GM21619 (cell line): ENCODE results near the gene PDE3B.
"Not testable (repeated sequence)": the region's sequence is repeated elsewhere in the genome, so short reads cannot be mapped to it uniquely, and the experiment has no call there.

ENCODE experiments used
- ATAC-seq: cut with Tn5 transposase; IDR thresholded peaks from one replicate; pipeline ENCODE4 v1.9.1; 2021; ENCODE audit not compliant: unreplicated experiment

PDE3B gene

DNA sequence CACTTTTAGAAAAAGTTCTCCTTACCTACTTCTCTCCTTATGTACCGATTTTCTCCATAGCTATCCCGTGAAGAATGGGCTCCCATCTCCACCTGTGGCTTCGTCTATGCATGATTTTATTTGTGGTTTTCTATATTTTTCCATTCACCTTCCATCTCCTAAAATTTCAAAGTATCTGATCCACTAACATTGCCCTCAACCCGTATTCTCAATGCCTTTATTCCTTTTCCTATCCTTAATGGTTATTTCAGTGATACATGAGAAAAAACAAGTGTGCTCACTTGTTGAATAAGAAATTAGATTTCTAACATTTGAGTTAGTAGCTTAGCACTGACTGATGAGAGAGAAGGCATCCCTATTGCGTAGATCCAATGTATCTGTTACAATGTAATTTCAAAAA is 231.6 kb downstream of the PDE3B start:
- ATAC-seq, result no peak

GRCh38 chr11:14881576-14882193 is 238.1 kb downstream of the PDE3B start:
- ATAC-seq, result no peak

DNA sequence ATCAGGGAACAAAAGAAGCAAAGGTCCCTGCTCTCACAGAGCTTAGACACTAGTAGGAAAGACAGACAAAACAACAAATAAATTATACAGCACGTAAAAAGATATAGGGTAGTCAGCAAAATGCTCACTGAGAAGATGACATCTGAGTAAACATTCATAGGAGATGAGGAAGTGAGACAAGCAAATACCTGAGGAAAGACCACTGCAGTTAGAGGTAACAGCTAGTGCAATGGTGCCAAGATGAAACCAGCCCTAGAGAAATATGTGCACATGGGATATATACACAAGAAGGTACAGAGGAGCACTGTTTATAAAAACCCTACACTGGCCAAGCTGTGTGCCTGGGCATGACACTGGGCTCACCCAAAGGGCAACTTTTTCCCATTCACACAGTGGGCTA is 238.6 kb downstream of the PDE3B start:
- no peak for ATAC-seq

- not testable (repeated sequence) for ATAC-seq
These were observed 240.1 kb downstream of the PDE3B start for GRCh38 chr11:14883683-14884082.

DNA sequence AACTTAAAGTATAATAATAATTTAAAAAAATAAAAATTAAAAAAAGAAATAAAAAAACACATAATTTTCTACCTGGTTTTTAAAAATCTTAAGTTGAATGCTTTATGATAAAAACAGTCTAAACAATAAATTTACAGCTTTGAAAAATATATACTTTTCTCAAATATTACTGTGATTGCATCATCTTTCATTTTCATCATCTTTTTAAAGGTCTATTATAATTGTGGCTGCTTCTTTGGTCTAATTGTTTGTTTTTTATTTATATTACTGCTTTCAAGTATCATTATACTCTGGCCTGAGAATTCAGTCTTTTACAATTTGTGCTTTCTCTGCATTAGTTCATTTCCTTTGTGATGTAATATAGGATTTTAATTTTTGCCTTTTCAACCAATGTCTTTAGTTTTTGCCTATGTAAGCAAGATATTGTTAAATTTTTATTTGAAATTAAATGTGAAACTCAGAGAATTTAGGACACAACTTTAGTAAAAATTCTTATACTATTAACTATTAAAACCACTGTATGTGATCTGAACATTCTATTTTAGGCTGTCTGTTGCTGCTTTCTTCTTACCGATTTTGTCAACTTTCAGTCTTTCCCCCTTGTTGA is 241.2 kb downstream of the PDE3B start:
- no peak for ATAC-seq

GRCh38 chr11:14886513-14886912 is 242.9 kb downstream of the PDE3B start:
- ATAC-seq, result no peak

DNA sequence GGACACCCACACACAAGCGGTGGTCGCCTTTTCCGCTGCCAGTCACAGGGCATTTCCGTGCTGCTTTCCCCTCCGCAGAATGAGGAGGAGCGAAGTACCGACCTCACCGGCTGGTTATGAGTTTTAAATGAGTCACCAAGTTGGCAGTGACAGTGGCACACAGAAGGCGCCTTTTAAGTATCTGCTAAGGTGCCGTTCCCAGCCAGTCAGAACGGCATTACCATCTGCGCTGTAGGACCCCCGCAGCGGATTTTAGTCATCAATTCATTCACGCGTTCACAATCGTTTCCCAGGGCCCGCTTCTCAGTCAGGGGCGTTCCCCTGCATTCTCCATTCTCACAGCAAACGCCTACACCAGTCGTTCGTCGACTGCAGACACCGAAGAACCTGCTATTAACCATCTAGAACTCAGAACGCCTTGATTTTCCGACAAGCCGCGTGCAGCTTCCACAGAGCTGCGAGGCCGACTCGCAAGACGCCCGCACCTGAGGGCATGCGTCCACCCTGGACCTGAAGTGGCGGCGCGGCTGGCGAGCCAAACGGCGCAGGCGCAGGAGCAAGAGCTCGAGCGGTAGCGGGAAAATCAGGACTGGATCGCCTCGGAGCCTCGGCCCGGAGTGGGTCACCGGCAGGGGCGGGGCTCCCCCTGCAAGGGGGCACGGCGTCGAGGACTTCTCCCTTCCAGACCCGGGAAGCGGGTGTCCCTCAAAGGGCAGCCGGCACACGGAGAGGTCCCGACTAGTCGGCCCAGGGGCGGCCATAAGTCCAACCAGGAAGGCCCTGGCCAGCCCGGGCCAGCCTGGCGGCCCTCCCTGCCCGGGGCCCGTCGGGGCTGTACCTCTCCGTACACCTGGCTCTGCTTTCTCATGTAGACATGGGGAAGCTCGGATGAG is 247.8 kb downstream of the PDE3B start:
- peak; percentile 40 for ATAC-seq

DNA sequence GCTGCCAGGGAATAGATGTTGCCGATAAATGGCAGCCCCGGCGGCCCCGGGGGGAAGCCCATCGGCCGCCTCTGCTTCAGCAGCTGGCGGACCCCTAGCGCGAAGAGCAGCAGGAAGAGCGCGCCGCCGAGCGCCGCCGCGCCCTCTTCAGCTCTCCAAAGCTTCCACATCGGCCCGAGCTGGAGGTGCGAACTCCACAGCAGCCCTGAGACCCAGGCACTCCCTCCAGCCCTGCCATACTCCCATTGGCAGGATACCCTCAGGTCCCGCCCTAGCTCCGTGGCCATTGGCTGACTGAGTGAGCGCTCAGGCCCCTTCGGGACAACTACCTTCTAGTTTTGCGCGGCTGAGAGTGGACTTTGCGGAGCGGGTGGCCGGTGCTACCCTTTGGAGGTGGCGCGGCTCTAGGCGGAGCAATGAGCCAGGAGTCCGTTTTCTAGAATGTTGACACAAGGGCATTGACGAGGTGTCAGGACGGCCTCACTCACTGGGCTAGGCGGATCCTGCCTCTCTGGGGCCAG is 248.5 kb downstream of the PDE3B start, which contains the start of gene CYP2R1:
Gene CYP2R1, minus strand, starts transcription at position 196 of the 521 bp plus-strand sequence. Its CDS starts 26 bp downstream, at position 170.
- ATAC-seq, result peak; percentile 95

DNA sequence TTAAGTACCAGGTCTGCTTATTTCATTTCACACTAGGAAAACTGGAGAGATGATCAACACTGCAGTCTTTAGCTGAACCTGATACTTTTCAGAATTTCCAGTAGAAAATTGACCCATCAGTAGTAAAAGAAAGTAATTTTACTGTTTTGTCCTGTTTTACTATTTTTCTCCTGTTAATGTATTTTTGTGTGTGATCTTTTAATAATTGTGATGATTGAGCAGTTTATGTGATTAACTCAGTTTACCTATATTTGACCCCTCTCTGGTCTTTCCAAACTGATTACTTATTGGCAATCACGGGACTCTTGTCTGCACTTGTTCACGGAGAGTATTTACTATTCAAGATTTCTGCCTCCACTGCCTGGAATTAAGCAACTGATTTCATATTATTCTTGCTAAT is 249.0 kb downstream of the PDE3B start:
- ATAC-seq, result no peak

GRCh38 chr11:14894657-14895598 is 251.3 kb downstream of the PDE3B start:
- ATAC-seq, result no peak

GRCh38 chr11:14898355-14898754 is 254.8 kb downstream of the PDE3B start:
- no peak for ATAC-seq

DNA sequence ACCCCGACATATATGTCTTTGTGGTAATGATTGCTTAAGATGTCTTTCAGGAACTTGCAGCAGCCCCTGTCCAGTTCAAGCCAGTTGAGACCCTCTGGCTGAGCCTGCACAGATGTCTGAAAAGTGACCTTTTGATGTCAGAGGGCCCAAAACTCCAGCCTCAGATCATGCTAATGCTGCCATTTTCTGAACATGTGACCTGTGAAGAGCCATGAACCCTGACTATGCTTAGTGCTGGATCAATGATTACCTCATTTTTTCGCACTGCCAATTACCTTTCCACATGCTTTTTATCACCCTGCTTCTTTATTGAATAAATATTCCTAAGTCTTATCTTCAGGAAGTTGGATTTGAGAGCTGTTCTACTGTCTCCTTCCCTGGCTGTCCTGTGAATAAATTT is 255.3 kb downstream of the PDE3B start:
- ATAC-seq, result no peak

DNA sequence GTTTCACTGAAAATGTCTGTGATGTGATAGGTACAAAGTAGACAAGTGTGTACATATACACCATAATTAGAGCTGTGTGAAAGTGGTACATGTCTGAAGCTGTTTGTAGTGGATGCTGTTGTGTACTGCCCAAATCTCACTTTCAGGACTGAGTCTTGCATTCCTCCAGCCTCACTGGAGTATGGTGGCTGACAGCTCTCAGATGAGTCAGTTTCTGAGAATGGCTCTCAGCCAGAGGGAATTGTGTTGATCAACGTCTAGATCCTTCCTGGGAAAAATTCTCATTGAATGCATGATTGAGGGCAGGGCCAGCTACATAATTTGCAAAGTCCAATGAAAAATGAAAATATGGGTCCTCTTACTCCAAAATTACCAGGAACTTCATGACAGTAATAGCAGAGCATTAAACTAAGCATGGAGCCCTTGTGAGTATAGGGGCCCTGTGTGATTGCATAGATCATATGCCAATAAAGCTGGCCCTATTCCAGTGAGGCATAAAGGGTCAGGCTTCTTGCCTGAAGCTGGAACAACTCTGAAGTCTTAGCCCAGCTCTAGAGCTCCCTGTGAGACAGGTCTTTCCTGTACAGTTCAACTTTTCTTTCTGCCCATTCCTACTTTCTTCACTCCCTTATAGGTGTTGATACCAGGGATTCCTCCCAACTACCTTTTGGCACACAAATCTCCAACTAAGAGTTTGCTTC is 259.2 kb downstream of the PDE3B start:
- ATAC-seq, result no peak

DNA sequence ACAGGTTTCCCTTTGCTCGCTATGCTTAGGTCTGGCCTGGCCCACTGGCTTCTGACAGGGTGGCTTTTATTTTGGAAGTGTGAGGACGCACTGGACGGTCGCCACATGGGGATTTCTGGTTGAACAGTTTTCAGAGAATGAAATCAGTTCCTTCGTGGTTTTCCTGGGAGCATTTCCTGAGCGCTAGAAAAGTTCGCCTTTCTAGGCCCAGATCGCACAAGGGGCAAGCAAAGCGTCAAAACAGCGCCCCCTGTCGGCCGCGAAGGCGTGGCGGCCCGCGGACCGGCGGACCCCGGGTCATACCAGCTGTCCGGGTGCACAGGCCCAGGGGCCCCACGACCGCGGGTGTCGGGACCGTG is 261.1 kb downstream of the PDE3B start:
- peak; percentile 50 for ATAC-seq

- peak; percentile 51 for ATAC-seq
These were observed 261.8 kb downstream of the PDE3B start for GRCh38 chr11:14905104-14906033.

DNA sequence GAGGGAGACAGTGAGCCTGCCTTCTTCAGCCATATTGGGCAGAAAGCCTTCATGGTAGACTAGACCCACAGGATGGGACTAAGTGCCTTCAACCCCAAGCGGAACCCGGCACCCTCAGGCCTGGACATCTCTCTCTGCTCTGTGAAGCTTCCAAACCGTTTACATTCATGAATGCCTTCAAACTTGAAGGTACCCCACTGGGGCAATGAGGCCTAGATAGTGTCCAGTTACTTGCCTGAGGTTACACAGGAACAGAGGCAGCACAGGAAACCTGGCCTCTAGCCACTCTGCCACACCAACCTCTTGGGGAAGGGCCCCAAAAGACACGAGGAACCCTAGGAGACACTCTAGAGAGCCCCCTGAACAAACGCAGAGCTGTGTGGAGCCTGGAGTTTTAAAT is 263.0 kb downstream of the PDE3B start:
- ATAC-seq, result no peak

- ATAC-seq, result no peak
These were observed 263.4 kb downstream of the PDE3B start for GRCh38 chr11:14906993-14907392.

GRCh38 chr11:14907411-14908213 is 264.0 kb downstream of the PDE3B start:
- peak; percentile 39 for ATAC-seq
